Neutrophil (primary cell): Measurements from ENCODE around the gene IGSF1.

Experiments used
- H3K27ac ChIP-seq: fragments of 200-600 bp; sonication (generic); 2 replicates; pipeline ENCODE4 v1.5.1; 2016; ENCODE audit warnings: mild to moderate bottlenecking, moderate library complexity
- H3K27me3 ChIP-seq: fragments of 200-600 bp; sonication (generic); 2 replicates; pipeline ENCODE4 v1.6.0; 2016; ENCODE audit warnings: mild to moderate bottlenecking
- H3K36me3 ChIP-seq: fragments of 200-600 bp; sonication (generic); 2 replicates; pipeline ENCODE4 v1.5.1; 2017
- H3K4me1 ChIP-seq, 2 experiments: fragments of 200-600 bp in 1 of 2; sonication (generic) in 1 of 2; 1 replicate in 1 of 2; 2 replicates in 1 of 2; pipeline versions ENCODE4 v1.5.1 to v1.6.1; 2013 to 2016; ENCODE audit warnings: low read depth in 1 of 2, low read length in 1 of 2, mild to moderate bottlenecking in 1 of 2, moderate library complexity in 1 of 2; ENCODE audit not compliant: control insufficient read depth in 1 of 2, insufficient read depth in 1 of 2
- H3K4me3 ChIP-seq, 2 experiments: fragments of 200-600 bp in 1 of 2; sonication (generic) in 1 of 2; 1 replicate in 1 of 2; 2 replicates in 1 of 2; pipeline ENCODE4 v1.5.1; 2013 to 2016; ENCODE audit warnings: low read depth in 1 of 2, low read length in 1 of 2, mild to moderate bottlenecking in 1 of 2, moderate library complexity in 1 of 2
- H3K9me3 ChIP-seq: fragments of 200-600 bp; sonication (generic); 2 replicates; pipeline ENCODE4 v1.5.1; 2016
- CTCF ChIP-seq: fragments of 200-600 bp; sonication (generic); IDR thresholded peaks from 2 replicates; pipeline ENCODE4 v1.5.1; 2016; ENCODE audit warnings: antibody characterized with exemption

IGSF1 gene

GRCh38 chrX:131287560-131288179 is 1.4 kb downstream of the IGSF1 start:
- Histone ChIP-seq H3K36me3 (no peaks in the 10 kb centered on the region), H3K4me3 (no peak overlapping the region), H3K4me1 (no peaks in the 10 kb centered on the region), H3K9me3 (no peaks in the 10 kb centered on the region), H3K27ac (no peak overlapping the region), H3K27me3 (peaks cover 34% of the 10 kb centered on the region)
- TF ChIP-seq CTCF = no peak

- TF ChIP-seq CTCF = no peak
- Histone ChIP-seq H3K4me3 (no peak overlapping the region), H3K4me1 (no peaks in the 10 kb centered on the region), H3K36me3 (no peaks in the 10 kb centered on the region), H3K27ac (no peak overlapping the region), H3K9me3 (no peaks in the 10 kb centered on the region), H3K27me3 (no peaks in the 10 kb centered on the region)
These were observed 9.5 kb downstream of the IGSF1 start for GRCh38 chrX:131279617-131280016.

GRCh38 chrX:131279197-131279596 is 9.9 kb downstream of the IGSF1 start:
- Histone ChIP-seq H3K4me1 (no peaks in the 10 kb centered on the region), H3K27me3 (no peaks in the 10 kb centered on the region), H3K4me3 (no peak overlapping the region), H3K27ac (no peak overlapping the region), H3K9me3 (no peaks in the 10 kb centered on the region), H3K36me3 (no peaks in the 10 kb centered on the region)
- TF ChIP-seq CTCF = no peak

- H3K9me3 ChIP-seq = no peaks in the 10 kb centered on the region
- no peak for TF ChIP-seq CTCF
These were observed 11.5 kb downstream of the IGSF1 start for GRCh38 chrX:131277543-131278136.

GRCh38 chrX:131273011-131273410 is 16.1 kb downstream of the IGSF1 start:
- Histone ChIP-seq H3K4me1 (no peaks in the 10 kb centered on the region), H3K27ac (no peak overlapping the region), H3K9me3 (no peaks in the 10 kb centered on the region), H3K27me3 (no peaks in the 10 kb centered on the region), H3K36me3 (no peaks in the 10 kb centered on the region), H3K4me3 (no peak overlapping the region)
- TF ChIP-seq CTCF = no peak

More at GRCh38 chrX:131277543-131278136, 11.5 kb downstream of the IGSF1 start:
- Histone ChIP-seq H3K27ac (no peak overlapping the region), H3K27me3 (no peaks in the 10 kb centered on the region), H3K4me3 (no peak overlapping the region), H3K36me3 (no peaks in the 10 kb centered on the region), H3K4me1 (no peaks in the 10 kb centered on the region)
